ENCODE data around the gene SNX9.

Gene SNX9

DNA sequence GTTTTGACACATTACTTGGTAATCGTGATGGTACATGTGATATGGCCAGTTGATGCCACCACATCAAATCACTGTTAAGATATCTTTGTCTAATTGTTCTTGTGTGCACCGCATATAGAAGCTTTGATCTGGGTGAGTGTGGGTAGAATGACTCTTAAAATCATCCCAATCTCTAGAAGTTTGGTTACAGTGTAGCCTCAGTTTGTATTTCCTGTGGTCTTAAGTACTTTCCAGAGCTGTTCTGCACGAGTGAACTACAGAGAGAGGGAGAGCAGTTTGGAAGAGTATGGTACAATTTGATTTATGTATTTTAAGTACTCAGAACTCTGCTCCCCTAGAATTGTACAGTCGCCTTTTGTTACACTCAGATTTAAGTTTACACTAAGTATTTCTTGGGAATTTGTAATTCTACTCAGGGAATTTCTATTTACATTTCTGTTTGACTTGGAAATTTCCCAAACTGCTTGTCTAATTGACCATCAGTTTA is 37.5 kb downstream of the SNX9 start:
- DNase-seq, result peak; percentile 56

DNA sequence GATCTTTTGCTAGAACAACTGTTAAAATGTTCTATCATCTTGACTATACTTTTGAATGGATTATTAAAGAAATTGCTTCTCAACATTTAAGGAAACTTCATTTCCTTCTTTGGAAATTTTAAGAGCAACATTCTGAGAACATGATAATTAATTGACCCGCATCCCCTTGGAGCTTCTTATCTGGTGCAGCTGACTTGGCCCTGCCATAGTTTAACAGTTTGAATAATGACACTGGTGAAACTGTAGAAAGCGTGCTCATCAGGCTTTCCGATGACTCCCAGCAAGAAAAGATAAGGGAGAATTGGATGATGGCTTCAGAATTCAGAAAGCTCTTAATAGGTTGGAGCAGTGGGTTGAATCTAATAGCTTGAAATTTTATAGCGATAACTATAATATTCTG is 38.1 kb downstream of the SNX9 start:
- peak; percentile 61 for DNase-seq

DNA sequence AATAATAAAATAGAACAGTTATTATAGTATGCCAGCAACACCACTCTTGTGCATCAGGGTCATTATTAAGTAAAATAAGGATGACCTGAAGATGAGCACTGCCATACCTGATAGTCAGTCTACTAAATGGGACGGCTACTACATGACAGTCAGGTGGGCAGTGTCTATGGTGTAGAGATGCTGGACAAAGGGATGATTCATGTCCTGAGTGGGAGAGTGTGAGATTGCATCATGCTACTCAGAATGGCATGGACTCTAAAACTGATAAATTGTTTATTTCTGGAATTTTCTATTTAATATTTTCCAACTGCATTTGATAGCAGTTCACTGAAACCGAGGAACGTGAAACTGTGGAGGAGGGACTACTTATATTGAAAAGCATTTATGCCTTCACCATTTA is 38.8 kb downstream of the SNX9 start:
- DNase-seq, result peak; percentile 29

DNA sequence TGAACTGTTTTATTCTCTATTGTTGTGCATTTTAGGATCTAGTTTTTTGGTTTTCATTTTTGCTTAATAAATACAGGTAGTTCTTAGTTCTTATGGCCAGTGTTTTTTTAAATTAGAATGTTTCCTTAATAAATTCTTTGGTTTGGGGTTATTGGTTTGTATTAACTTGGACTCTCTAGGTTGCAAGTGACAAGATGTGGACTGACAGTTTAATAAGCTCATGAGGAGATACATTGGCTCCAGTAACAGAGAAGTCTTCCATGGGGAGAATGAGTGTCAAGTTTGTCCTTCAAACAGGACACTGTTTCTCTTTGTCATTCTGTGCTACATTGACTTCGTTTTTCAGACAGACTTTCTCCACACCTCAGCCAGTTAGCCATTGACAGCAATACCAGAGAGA is 39.7 kb downstream of the SNX9 start:
- DNase-seq, result no peak

DNA sequence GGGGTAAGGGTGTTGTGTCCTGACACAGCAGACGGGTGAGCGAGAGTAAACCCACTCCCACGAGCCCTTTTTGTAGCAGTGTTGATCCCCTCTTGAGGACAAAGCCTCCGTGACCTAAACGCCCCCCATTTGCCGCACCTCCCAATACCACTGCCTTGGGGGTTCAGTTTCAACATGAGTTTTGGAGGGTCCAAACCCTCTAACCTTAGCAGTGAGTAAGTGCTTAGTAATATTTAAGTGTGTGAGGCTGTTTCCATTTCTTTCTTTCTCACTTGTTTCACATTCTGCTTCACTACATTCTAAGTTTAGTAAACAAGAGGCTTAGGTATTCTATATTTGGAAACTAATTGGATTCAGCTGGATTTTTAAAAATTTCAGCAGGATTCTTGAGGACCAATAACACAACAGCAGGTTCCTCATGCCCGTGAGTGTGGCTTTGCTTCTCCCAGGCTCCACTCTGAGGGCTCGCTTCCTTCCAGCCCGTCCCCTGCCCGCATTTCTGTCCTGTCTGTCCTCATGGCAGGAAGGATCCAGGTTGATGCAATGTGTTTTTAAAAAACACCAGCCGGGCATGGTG is 41.2 kb downstream of the SNX9 start:
- no peak for DNase-seq

DNA sequence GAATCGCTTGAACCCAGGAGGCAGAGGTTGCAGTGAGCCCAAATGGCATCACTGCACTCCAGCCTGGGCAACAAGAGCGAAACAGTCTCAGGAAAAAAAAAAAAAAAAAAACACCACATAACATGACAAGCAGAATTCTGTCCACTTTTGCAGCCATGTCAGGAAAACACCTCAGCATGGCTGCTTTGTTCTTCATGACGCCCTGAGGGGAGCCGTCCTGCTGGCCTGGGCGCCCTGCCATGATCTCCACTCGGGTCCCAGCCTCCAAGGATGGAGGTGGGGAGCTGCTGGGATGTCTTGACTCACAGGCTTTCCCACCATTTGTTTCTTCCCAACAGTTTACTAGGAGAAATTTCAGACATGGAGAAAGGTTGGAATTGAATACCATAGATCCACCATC is 42.2 kb downstream of the SNX9 start:
- no peak for DNase-seq

DNA sequence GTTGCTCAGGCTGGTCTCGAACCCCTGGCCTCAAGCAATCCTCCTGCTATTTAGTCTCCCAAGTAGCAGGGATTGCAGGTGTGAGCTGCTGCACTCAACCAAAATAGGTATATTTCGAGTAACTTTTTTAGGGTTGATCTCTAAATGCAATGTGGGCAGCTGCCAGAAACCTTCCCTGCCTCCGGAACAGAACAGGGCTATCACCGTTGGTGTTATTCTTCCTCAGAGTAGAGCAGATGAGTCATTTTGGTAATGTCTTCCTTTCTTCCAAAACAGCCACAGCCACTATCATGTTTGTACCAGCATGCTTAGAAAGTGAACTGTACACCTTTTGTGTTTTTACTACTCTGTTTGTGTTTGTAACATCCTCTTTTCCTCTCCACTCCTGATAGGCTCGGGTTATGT is 44.1 kb downstream of the SNX9 start:
- DNase-seq, result peak; percentile 37

DNA sequence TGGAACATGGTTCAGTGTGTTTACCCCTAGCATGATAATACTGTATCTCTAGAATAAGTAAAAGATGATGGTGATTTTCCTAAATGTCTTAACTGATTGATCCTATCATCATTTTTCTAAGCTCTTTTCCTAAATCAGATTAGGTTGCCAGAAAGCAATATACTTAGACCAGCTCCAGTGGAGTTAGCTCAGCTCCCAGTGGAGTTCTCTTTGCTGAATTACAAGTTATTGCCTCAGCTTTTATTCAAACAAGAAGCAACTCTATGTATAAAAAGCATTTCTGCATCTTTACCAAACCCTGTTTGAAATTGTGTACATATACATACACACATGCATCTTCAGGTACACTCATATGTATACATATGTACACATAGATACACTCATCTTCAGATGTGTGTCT is 44.9 kb downstream of the SNX9 start:
- peak; percentile 32 for DNase-seq

DNA sequence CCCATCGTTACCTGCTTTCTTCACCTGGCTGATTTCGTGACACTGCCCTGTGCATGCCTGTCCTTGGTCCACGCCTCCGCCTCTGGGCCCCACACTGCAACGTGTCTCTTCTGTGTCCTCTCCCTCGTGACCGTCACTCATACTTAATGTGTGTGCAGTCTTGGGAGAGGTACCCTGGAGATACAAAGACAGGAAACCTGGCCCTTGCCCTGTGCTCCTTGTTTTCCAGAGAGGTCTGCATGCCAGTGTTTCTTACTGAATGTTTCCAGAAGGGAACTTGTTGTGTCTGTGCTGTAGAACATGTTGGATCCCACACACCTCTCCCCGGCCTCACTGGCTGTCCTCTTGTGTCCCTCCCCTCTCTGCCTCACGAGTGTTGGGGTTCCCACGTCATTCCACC is 45.8 kb downstream of the SNX9 start:
- no peak for DNase-seq

DNA sequence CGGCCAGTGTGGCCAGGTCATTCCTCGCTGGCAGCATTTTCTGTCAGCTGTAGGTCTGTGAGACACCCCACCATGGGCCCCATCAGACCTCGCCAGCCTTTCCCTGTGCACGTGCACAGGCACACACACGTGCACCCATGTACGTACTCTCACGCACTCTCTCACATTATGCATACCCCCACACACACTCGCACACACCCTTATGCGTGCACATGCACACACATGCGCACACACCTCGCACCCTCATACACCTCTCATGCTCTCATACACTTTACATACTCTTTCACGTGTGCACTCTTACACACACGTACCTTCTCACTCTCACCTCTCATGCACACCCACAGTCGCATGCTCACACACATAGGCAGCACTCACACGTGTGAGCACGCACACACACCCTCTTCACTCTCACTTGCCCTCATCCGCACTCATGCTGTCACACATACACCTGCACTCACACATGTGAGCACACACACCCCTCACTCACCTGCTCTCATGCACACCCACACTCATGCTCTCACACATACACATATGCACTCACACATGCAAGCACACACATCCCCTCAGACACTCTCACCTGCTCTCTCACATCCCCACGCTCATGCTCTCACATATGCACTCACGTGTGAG is 46.7 kb downstream of the SNX9 start:
- DNase-seq, result no peak

DNA sequence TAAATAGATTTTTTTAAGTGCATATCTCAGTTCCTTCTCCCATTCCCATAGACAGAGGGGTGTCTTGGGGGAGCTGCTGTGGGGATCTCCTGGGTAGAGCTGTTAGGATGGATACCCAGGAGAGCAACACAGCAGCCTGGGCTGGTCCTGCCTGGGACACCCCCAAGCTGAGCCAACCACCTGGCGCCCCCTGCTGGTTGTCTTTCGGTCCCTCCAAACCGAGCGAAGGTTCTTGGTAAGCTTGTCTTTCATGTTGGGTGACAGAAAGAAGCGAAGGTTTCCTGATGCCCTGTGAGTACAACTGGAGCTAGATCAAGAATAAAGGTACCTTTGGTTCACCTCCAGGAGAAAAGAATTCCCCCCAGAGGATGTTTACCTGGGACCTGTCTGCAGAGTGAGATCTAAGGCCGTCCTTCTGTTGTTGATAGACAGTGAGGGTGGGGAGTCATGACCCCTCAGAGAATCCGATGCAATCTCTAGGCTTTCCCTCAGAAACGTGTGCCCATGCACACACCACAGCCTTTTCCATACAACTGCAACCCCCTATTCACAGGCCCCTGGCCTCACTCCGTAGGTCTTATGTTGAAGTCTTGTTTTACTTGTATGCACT is 50.8 kb downstream of the SNX9 start:
- DNase-seq, result peak; percentile 86

DNA sequence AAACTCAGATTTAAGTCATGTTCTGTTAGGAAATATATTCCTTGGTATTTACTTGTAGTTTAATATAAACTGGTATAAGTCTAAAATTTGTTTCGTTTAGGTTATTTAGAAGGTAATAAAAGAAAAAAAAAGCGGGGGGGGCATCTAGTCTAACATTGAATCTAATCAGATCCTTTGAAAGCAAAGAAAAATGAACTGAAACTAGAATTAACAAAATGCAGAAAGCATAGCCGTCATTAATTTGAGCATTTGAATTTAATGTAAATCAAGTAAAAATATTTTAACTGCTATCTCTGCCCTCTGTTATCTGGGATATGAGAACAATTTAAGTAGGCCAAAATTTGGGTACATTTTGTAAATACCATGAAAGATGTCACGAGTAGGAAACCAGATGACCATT is 54.1 kb downstream of the SNX9 start:
- no peak for DNase-seq

DNA sequence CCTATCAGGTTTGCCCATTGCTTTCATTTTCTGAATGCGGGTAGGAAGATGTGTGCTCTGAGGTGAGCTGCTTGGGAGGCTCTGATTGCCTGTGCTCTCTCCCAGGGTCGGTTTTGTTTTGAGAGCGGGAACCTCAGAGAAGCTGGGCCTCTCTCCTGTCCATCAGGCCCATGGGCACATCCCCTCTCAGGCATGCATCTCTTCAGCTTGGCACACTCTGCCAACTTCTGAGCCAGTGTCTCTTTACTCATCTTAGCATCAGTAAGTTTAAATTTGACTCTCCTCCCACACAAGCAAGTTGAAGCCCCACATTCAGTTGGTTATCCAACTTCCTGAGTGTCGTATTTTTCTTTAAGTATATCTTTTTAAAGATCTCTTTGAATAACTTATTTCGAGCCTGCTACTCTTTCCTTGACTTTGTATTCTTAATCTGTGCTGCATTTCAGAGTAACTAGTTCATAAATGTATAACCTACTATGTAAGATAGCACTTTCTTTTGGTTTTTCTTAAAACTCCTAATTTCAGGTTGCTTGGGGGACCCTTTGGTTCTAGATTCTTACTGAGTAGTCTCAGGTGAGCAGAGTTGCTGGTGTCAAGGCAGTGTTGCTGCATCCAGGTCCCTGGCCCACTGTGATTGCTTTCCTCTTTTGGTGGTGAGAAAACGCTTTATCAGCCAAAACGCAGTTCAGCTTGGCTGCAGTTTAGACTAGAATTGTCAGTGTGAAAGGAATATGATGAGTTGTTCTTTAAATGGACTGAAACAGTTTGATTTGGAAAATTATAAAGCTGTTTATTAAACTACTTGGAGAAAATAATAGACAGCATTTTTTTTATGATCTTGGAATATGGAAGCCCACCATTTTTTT is 54.8 kb downstream of the SNX9 start:
- no peak for DNase-seq

DNA sequence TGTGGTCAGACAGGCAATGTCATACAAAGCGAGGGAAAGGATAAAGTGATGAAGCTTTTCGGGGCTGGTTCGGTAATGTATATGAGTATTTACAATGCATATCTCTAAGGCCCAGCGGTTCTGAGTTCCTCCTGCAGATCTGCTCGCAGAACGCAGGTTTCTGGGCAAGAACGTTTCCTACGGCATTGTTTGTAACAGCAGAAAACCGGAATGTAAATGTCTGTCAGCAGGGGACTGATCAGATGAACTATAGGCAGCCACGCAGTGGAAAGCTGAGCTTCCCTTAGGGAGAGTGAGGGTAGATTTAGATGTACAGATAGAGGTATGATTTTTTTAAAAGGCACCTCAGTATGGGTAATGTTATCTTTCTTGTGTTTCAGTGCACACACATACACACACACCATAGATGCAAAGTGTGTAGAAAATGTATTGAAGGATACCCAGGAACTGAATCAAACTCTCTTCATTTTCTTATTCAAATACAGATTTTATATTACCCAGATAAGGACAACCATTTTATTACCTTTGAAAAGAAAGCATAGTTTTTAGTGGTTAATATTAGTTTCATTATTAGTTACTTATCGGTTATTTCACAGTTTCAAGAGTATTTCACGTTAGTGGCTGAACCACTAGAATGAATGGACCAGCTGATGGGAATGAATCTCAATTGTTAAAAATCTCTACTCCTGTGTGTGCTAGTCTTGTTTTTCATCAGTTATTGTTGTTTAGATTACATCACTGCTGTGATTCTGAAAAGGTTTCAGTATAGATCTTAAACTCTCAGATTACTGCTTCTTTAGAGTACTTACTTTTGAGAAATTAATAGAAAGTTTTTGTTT is 56.2 kb downstream of the SNX9 start:
- DNase-seq, result no peak

DNA sequence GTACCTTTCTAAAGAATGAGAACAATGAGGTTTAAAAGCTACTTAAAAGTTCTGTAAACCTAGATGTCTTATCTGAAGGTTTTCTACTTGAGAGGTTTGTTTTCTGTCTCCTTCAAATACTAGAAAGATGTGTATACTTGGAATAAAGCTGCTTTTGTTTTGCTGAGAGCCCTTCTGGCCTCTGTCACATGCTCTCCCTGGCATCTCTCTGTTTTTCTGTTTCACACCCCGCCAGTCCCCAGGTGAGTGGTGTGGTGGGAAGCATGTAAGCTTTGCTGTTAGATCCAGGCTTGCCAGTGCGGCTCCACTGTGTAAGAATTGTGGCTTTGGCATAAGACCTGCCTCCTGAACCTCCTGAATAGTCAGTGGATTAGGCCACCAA is 56.8 kb downstream of the SNX9 start:
- DNase-seq, result no peak

DNA sequence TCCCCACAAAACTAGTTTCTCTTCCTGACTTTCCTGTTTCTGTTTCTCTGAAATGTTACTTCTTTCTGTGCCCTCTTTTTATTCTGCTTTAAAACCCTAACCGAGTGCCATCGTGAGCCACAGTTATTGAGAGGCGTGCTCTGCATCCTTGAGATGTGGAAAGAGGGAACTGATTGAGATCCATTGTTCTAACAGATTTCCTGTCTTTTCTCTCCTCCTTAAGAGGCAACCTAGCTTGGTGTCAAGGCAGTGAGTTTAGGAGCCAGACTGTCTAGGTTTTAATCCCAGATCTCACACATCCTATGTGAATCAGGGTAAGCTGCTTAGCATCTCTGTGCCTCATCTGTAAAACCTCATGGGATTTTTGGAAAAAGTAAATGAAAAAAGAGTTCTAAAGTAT is 57.5 kb downstream of the SNX9 start:
- no peak for DNase-seq

DNA sequence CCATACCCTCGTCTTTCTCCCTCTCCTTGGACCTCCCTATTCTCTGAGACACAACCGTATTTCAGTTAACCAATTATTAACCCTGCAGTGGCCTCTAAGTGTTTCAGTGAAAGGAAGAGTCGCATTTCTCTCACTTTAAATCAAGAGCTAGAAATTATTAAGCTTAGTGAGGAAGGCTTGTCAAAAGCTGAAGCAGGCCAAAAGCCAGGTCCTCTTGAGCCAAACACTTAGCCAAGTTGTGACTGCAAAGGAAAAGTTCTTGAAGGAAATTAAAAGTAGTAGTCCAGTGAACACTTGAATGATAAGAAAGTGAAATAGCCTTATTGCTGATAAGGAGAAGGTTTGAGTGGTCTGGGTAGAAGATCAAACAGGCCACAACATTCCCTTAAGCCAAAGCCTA is 58.3 kb downstream of the SNX9 start:
- DNase-seq, result peak; percentile 27

DNA sequence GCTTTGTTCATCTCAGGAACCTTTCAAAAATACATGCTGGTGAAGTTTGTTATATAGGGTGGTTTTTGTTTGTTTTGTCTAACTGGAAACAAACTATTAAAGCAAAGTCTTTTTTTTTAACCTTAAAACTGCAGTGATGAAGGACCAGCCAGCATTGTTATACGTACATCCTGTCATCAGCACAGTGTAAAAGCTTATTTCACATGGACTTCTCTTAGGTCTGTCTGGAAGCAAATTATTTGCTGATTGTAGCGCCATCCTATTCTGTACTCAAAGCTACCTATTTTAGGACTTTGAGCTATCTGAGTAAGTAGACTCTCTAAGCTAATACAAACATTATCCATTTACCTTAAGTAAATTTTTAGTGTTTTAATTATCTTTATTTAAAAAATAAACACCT is 61.7 kb downstream of the SNX9 start:
- DNase-seq, result no peak

DNA sequence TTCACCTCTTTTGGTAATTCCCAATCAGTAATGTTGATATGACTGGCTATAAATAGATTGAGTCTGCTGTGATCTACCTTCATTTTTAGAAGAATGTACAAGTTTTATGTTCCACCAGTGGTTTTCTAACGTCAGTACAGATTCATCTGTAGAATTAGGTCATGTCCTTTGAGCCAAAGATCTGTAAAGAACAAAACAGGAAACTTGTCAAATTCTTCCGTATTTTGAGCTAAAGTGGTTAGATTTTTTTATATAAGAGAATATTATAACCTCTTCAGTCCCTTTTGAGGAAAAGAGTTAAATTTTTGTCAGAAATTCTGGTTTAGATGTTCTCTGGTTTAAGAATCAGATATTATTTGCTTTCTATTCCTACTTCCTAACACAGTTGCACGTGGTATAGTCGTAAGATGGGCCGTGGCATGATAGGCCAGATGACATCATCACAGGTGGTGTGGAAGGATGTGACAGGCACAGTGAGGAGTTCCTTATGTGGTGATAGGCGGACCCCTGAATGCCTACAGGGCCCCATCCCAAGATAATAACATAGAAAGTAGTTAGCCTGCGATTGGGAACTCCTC is 62.3 kb downstream of the SNX9 start:
- no peak for DNase-seq

DNA sequence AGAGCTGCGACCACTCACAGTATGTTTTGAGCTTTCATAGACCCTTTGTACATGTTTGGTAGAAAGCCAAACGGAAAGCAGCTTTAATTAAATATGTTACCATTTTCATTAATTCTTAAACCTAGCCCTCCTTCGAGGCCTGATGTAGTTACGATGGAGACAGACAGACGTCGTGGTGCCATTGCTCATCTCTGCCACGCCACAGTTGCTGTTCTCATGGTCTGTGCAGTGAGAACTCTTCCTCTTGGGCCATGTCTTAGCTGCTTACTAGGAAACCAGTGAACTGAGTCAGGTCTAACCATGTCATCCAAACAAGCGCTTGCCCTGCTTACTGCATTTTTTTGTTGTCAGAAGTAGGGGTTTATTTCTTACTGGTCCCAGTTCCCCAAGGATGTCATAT is 62.8 kb downstream of the SNX9 start:
- no peak for DNase-seq

DNA sequence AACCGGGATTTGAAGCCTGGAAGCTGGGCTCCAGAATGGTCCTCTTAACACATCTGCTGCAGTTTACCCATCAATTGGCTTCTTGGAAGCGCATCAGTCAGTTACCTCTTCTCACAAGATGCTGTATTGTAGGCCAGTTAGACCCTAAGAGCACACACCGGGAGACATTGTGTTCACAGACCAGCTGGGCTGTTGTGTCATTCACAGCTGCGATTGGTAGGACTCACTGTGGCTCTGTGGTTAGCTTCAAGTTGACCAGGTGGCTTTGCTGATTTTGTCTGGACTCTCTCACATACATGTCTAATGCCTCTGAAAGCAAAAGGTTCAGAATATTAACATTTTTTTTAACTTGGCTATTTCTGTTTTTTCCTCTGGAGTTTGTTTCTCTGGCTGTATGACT is 64.8 kb downstream of the SNX9 start:
- DNase-seq, result peak; percentile 18
